ENCODE data around the gene PIK3R5. TPM values are rescaled to one million over a fixed set of nuclear protein-coding genes. Genes with fewer than 3 reads are reported as not detected.

Gene PIK3R5, protein sequence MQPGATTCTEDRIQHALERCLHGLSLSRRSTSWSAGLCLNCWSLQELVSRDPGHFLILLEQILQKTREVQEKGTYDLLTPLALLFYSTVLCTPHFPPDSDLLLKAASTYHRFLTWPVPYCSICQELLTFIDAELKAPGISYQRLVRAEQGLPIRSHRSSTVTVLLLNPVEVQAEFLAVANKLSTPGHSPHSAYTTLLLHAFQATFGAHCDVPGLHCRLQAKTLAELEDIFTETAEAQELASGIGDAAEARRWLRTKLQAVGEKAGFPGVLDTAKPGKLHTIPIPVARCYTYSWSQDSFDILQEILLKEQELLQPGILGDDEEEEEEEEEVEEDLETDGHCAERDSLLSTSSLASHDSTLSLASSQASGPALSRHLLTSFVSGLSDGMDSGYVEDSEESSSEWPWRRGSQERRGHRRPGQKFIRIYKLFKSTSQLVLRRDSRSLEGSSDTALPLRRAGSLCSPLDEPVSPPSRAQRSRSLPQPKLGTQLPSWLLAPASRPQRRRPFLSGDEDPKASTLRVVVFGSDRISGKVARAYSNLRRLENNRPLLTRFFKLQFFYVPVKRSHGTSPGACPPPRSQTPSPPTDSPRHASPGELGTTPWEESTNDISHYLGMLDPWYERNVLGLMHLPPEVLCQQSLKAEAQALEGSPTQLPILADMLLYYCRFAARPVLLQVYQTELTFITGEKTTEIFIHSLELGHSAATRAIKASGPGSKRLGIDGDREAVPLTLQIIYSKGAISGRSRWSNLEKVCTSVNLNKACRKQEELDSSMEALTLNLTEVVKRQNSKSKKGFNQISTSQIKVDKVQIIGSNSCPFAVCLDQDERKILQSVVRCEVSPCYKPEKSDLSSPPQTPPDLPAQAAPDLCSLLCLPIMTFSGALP
- total RNA-seq: 2.0 TPM
- long read RNA-seq, partial matches to known transcripts: 1 of 1 reads
- long read RNA-seq, other reads (novel, unspliced or antisense): 0 of 1 reads

DNA sequence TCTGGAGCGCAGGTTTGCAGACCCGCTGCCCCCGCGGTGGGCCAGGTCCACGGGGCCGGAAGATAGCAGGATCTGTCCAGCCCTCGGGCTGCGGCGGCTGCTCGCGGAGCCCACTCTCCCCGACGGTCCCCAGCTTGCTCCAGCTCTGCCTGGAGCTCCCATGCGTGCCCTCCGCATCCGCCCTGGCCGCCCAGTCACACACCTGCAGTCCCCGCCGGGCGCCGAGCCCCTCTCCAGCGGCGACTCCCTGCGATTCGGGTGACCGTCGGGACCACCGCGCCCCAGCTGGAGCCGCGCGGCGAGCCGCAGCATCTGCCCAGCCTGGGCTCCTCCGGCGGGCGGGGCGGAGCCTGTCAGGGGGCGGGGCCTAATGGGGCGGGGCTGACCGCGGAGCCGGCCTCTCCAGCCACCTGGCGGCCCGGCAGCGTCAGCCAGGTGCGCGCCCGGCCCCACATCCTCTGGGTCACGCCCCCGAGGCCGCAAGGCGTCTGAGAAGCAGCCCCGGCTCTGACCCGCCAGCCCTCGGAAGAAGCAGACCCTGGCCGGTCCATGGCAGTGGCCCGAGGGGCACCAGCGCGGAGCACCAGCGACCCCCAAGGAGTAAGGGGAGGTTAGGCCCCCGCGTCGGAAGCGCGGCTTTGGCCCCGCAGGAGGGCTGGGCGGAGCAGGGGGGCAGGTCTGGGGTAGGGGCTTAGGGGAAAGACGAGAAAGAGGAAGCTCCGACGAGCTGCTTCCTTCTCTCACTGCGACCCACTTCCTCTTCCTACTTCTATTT lies at the start of gene PIK3R5:
PIK3R5 (minus strand) TSS at position 314 of the 775 bp plus-strand sequence. CDS start 54,213 bp downstream, outside the sequence.
- peak; percentile 93 for DNase-seq (ENCODE audit: low spot score)
- intact Hi-C loops (cut with DNase I): no loop called here

DNA sequence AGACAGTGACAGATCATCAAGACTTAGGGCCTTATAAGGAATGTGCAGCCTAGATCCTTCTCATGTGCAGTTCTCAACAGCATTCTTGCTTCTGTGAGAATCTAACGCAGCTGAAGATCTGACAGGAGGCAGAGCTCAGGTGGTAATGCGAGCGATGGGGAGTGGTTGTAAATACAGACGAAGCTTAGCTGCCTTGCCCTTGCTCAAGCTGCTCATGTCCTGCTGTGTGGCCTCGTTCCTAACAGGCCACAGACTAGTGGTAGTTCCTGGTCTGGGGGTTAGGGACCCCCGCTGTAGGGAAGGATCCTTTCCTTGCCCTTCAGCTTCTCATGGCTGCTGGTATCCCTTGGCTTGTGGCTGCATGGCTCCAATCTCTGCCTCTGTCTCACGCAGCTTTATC lies 45.5 kb upstream of the PIK3R5 start:
- intact Hi-C loops (cut with DNase I): no loop called here
- no peak for DNase-seq (ENCODE audit: low spot score)

DNA sequence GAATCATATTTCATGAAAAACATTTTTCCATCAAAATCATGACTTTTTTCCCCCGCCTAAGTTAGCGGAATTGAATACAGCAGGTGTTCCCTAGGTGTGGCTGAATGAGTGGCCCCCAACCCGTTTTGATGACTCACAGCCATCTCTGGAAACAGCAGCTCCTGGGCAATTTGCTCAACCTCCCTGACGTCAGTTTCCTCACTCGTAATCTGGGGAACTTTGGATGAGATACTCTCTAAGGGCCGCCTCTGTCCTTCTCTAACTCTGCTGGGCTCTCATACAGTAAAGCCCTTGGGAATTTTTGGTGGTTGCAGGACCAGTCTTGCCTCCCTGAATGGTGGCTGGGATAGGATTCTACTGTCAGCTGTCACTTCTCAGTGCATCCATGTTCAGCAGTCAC lies 44.2 kb upstream of the PIK3R5 start:
- DNase-seq (ENCODE audit: low spot score): no peak
- intact Hi-C loops (cut with DNase I): no loop called here

DNA sequence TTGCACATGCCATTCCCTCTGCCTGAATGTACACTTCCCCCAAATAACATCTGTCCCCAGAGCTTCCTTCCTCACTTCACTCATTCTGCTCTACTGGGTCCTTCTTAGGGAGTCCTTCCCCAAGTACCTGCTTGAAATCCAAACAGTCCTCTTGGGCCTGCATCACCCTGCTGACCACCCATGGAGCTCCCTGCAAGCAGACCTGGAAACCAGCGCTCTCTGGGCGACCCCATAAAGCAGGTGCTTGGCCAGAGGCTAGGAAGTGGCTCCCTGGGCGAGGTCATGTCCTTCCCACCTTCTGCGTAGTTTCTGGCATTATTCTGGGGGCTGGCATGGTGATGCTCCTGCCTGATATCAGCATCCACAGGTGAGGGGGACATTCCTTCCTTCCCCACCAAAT lies 43.6 kb upstream of the PIK3R5 start:
- intact Hi-C loops (cut with DNase I): no loop called here
- no peak for DNase-seq (ENCODE audit: low spot score)

DNA sequence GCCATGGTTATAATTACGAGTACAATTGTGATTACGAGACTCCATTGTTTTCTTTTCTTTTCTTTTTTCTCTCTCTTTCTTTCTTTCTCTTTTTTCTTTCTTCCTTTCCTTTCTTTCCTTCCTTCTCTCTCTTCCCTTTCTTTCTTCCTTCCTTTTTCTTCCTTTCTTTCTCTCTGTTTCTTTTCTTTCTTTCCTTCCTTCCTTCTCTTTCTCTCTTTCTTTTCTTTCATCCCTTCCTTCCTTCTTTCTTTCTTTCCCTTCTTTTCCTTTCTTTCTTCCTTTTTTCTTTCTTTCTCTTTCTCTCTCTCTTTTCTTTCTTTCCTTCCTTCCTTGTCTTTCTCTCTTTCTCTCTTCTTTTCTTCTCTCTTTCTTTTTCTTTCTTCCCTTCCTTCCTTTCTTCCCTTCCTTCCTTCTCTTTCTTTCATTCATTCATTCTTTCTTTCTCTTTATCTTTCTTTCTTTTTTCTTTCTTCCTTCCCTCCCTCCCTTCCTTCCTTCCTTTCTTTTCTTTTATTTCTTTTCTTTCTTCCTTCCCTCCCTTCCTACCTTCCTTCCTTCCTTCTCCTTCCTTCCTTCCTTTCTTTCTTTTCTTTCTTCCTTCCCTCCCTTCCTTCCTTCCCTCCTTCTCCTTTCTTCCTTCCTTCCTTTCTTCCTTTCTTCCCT lies 41.7 kb upstream of the PIK3R5 start:
- no peak for DNase-seq (ENCODE audit: low spot score)
- intact Hi-C loops (cut with DNase I): no loop called here

DNA sequence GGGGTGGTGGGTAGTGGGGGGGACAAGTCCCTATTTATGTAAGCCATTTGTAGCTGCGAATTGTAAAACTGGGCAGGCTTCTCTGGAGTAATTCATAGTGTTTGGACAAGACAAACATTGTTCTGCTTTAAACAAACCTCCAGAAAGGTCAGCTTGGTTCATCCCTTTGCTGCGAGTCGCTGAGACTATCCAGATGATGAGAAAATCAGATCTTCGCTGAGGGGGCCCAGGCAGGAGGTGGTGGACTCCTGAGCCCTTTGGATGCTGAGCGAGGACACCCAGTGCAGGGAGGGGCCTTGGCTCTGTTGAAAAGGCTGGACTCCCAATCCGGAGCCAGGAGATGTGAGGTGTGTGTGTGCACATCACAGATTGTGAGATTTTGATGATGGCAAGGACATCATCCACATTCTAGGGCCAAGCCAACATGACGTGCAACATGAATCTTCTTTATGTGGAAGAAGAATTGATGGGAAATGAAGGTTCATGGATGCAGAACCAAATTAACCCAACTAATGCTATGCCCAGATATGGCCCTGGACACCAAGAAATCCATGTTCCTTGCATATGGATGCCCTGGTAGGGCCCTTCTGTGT lies 40.8 kb upstream of the PIK3R5 start:
- intact Hi-C loops (cut with DNase I): no loop called here
- DNase-seq (ENCODE audit: low spot score): no peak

DNA sequence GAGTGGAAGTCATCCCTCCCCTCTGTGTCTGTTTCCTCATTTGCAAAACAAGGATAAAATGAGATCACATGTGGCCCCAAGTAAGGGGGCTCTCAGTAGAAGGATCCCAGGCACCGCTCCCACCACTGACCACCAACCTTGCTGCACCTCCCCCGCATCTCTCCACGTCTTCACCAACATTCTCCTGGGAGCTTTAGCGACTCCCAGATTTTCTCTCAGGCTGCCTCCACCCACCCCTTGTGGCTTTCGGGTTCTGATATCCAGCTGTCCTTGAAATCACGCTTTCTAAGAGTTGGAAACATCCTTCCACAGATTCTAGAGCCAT lies 39.4 kb upstream of the PIK3R5 start:
- intact Hi-C loops (cut with DNase I): no loop called here
- DNase-seq (ENCODE audit: low spot score): no peak

DNA sequence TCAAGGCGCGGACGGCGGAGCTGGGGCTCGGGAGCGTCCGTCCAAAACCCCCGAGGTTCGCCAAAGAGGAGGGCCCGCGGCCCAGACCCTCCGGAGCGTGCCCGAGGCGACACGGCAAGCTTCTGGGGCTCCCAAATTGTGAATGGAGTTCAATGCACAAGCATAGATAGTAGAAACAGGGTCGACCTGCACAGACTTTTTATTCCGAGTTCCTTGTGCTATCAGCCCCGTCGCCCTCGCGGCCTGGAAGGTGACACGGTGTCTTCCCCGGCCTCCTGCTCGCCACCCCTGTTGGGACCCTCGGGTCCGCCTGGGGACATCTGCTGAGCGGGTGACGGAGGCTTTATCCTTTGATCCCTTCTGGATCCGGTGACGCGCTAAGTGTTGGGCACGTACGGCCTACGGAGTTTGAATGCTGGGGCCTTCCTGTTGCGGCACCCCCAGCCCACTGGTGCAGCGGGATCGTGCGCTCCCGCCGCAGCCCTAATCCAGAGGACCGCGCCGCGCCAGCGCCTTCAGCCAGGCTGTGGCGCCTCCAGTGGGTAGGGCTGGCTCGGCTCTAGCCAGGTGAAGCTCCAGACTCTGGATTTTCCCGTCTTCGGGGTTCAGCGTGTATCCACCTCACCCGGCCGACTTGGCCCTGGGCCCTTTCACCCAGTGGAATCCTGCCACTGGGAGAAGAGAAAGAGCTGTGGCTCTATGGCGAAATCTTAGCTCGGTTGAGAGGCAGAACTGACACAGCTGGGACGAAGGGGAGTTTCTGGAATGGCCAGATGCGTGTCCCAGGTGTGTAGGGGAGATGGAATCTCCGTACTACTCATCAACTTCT lies 38.8 kb upstream of the PIK3R5 start:
- intact Hi-C loops (cut with DNase I): no loop called here
- no peak for DNase-seq (ENCODE audit: low spot score)

DNA sequence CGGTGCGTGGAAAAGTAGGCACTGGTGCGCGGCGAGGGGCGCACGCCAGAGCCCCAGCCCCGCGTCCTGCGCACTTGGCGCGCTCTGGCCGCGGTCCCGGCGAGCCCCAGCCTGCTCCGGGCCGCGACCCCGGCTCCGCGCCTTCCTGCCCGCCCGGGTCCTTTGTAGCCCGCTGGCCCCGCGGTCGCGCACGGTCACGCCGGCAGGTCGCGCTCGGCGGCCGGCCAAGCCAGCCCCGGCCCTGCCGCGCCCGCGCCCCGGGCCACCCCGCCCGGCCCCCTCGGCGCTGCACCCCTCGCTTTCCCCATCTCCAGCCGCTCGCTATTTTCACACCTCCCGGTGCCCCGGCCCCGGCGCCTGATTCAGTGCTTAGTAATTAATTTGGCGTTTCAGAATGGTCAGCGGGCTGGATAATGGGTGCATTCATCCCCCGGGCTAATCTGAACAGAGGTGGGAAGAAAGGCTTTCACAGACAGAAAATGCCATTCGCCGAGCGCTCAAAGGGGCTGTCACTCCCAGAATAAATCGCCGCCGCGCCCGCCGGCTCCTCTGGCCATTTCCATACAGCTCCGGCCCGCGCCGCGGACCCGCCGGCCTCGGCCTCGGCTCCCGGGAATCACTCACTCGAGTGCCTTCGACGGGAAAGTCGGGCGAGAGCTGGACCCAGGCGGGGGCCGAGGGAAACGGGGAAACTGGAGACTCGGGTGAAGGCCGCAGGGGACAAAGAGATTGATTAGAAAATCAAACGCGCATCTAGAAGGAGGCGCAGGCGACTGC lies 38.0 kb upstream of the PIK3R5 start:
- no peak for DNase-seq (ENCODE audit: low spot score)
- intact Hi-C loops (cut with DNase I): no loop called here

DNA sequence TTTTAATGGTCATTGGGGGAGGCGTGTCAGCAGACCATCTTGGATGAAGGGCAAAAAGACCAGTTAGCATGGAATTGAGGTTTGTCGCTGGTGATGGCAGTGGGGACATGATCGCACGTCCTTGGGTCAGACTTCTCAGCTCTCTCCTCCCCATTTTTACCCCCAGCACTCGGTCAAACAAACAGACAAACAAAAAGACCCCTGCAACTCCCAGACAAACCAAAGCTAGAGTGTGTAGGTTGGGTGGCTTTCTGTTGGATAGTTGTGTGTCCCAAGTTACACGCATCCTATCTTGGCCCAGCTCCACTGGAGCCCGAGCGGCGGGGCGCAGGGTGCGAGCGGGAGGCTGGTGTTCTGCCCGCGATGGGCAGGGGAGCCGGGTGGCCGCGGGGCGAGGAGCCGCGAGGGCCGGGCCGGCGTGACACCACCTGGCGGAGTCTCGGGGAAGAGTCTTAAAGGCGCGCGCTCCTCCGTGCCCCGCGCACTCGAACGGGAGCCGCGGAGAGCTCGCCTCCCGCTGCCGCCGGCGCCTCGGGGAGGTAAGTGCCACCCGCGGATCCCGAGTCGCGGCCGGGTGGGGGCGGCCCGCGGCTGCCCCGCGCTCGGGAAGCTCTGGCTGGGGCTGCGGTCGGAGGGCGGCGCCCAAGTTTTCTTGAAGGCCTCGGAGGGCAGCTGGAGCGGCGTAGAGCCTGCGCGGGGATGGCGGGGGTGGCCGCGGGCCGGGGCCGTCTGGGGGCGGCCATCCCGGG lies 37.3 kb upstream of the PIK3R5 start:
- no peak for DNase-seq (ENCODE audit: low spot score)
- intact Hi-C loops (cut with DNase I): no loop called here

DNA sequence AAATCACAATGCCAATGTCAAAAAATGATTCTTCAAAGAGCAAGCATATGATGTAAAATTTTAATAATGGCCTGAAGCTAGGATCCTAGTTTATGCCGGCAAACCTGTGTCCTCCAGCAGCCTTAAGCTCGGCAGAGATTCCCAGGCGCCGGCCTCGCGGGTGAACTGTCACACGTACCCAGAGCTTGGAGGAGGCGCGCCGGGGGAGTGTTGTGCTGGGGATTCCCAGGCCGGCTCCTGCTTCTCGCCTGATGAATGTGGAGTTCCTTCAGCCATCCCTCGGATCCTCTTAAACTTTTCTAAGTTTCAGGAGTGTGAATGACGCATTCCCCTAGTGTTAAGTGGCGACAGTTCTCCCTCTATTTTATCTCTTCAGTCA lies 36.7 kb upstream of the PIK3R5 start:
- no peak for DNase-seq (ENCODE audit: low spot score)
- intact Hi-C loops (cut with DNase I): no loop called here

DNA sequence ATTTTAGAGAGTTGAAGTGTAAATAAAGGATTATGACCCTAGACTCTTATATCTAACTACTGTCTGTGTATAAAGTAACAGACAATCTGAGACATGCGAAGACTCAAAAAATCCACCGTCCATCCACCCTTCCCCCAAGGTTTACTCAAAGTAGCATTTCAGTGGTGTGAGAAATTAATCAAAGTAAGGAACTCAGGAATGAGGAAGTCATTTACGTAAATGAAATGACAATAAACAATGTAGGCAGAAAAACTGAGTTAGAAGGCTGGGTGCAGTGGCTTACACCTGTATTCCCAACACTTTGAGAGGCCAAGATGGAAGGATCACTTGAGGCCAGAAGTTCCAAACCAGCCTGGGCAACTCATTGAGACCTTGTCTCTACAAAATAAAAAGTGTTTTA lies 36.1 kb upstream of the PIK3R5 start:
- intact Hi-C loops (cut with DNase I): no loop called here
- no peak for DNase-seq (ENCODE audit: low spot score)

DNA sequence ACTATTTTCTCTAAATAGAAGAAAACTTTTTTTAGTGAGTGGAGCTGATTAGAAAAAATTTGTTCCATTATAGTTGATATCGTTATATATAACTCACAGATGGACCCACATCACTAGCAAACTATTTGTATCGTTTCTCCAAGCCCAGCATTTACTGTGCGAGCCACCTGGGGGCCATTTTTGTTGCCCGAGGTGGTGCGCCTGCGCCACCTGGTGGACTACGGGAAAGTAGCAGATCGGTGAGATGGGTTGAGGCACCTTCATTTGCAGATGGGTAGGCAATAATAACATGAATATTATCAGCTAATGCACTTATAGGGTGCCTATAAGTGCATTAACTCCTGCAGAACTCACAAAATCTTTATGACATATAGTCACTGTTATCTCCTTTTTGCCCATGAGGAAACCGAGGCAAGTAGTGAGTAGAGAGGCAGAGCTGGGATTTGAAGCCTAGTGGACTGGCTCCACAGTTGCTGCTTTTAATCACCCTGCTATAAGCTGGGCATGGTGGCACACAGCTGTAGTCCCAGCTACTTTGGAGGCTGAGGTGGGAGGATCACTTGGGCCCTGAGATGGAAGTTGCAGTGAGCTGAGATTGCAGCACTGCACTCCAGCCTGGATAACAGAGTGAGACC lies 32.6 kb upstream of the PIK3R5 start:
- intact Hi-C loops (cut with DNase I): no loop called here
- DNase-seq (ENCODE audit: low spot score): no peak

DNA sequence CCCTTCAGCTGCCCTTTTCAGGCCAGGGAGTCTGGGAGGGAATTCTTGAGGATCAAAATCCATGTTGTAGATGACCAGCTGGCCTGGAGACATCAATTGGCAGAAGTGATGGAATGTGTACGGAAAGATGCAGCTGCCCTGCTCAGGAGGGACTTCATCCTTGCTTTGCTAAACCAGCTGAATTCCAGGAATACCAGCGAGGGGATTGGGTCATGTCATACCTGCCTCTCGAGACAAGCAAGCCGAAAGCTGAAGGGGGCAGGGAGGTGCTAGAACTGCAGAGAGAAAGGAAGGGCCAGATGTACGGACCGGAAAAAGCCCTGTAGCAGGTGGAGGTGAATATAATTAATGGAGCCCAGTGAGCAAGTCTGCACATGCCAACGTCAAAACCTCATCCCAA lies 30.2 kb upstream of the PIK3R5 start:
- no peak for DNase-seq (ENCODE audit: low spot score)
- intact Hi-C loops (cut with DNase I): loop anchor here (2.0 kb wide), 1 partner anchor 527 kb away; no protein-coding TSS in a partner anchor

DNA sequence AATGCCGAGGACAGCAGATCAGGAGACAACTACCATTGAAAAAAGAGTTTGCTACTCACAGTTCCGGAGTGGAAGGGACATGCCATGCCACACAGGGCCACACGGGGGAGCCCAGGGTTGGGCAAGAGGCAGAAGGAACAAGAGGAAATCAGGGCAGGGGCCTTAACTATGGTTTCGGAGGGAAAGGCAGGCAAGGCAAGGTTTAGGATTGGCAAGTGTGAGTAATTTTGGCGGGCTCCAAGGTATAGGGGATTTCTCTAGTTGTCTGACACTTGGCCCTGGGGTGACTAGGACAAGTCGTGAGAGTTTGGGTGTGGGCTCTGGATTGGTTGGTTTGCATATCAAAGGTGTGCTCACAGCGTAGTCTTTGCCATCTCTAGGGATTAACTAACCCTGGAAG lies 28.8 kb upstream of the PIK3R5 start:
- intact Hi-C loops (cut with DNase I): loop anchor here (2.0 to 5.0 kb wide), 2 partner anchors 298 to 528 kb away; no protein-coding TSS in a partner anchor
- peak; percentile 90 for DNase-seq (ENCODE audit: low spot score)
